Activated naive CD4-positive, alpha-beta T cell treated with anti-CD3 and anti-CD28 coated beads, Interleukin-2, amount 50 U/mL, for 24 hours (primary cell): ENCODE data around the gene PAX4.

ENCODE experiments used
- H3K27ac Mint-ChIP-seq: one replicate; pipeline ENCODE4 v1.8.0; 2021; ENCODE audit warnings: mild to moderate bottlenecking, mixed read lengths
- H3K27me3 Mint-ChIP-seq: one replicate; pipeline ENCODE4 v1.8.0; 2021; ENCODE audit warnings: mixed read lengths
- H3K36me3 Mint-ChIP-seq: one replicate; pipeline ENCODE4 v1.8.0; 2021; ENCODE audit warnings: mixed read lengths
- H3K4me1 Mint-ChIP-seq: one replicate; pipeline ENCODE4 v1.8.0; 2021; ENCODE audit warnings: mixed read lengths
- H3K4me3 Mint-ChIP-seq: one replicate; pipeline ENCODE4 v1.8.0; 2021; ENCODE audit warnings: mild to moderate bottlenecking, mixed read lengths
- H3K9me3 Mint-ChIP-seq: one replicate; pipeline ENCODE4 v1.8.0; 2021; ENCODE audit warnings: mixed read lengths

The PAX4 gene

GRCh38 chr7:127647636-127648035 lies 29.7 kb upstream of the PAX4 start:
- H3K4me1 Mint-ChIP-seq = peaks cover 9% of the 10 kb centered on the region
- H3K4me3 Mint-ChIP-seq = no peak overlapping the region
- H3K36me3 Mint-ChIP-seq = no peaks in the 10 kb centered on the region
- no peaks in the 10 kb centered on the region for H3K27me3 Mint-ChIP-seq
- no peak overlapping the region for H3K27ac Mint-ChIP-seq
- no peaks in the 10 kb centered on the region for H3K9me3 Mint-ChIP-seq

DNA sequence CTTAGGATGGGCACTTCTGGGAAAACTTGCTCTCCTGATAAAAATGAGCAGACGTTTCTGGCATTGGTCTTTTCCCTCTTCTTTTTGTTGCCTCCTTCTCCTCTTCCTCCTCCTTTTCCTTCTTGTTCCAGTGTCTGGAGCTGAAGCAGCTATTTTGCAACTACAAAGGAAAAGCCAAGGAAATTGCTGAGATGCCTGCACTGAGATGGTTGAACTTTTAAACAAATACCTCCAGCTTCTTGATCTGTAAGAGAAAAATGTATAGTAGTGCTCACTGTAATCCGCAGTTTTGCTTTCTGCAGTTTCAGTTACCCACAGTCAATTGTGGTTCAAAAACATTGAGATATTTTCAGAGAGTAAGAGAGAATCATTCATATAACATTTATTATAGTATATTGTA lies 26.5 kb upstream of the PAX4 start:
- Mint-ChIP-seq H3K36me3 (no peaks in the 10 kb centered on the region), H3K4me3 (no peak overlapping the region), H3K4me1 (no peaks in the 10 kb centered on the region), H3K27me3 (no peaks in the 10 kb centered on the region), H3K27ac (no peak overlapping the region), H3K9me3 (no peaks in the 10 kb centered on the region)

GRCh38 chr7:127638197-127638596 lies 20.3 kb upstream of the PAX4 start:
- Mint-ChIP-seq H3K27me3 (peaks cover 4% of the 10 kb centered on the region), H3K9me3 (no peaks in the 10 kb centered on the region), H3K4me3 (no peak overlapping the region), H3K36me3 (no peaks in the 10 kb centered on the region), H3K4me1 (peaks cover 4% of the 10 kb centered on the region), H3K27ac (no peak overlapping the region)

DNA sequence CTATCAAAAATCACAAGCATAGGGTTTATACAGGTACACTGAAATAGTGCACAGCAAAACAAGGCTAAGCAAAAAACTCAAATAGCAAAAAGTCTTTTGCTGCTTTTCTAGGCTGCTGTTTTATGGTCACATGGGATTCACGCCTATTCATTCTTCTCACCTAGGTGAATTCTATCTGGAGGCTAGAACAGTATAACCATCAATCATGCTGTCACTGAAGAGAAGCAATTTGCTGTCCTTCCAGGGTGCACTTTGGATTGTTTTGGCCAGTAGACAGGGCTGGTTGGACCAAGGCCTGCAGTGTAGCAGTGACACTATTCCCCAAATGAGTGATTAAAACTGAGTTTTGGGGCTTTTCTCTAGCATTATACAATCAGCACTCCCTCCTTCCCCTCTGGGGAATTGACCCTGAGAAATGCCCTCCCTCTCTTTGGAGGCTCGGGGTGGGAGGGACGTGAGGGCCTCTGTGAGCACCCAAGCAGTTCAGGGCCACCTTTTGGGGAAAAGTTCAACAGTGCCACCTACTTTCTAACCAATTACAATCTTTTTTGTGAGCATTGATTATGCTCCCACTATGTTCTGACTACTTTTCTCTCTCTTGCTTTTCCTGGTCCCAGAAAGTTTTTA lies 17.8 kb upstream of the PAX4 start:
- Mint-ChIP-seq H3K4me3 (no peak overlapping the region), H3K9me3 (no peaks in the 10 kb centered on the region), H3K36me3 (no peaks in the 10 kb centered on the region), H3K27ac (no peak overlapping the region), H3K4me1 (peaks cover 4% of the 10 kb centered on the region), H3K27me3 (peaks cover 7% of the 10 kb centered on the region)

GRCh38 chr7:127632276-127632910 lies 14.5 kb upstream of the PAX4 start:
- no peak overlapping the region for H3K27ac Mint-ChIP-seq
- H3K4me1 Mint-ChIP-seq = peaks cover 4% of the 10 kb centered on the region
- no peaks in the 10 kb centered on the region for H3K36me3 Mint-ChIP-seq
- H3K27me3 Mint-ChIP-seq = peaks cover 6% of the 10 kb centered on the region
- no peaks in the 10 kb centered on the region for H3K9me3 Mint-ChIP-seq
- no peak overlapping the region for H3K4me3 Mint-ChIP-seq

DNA sequence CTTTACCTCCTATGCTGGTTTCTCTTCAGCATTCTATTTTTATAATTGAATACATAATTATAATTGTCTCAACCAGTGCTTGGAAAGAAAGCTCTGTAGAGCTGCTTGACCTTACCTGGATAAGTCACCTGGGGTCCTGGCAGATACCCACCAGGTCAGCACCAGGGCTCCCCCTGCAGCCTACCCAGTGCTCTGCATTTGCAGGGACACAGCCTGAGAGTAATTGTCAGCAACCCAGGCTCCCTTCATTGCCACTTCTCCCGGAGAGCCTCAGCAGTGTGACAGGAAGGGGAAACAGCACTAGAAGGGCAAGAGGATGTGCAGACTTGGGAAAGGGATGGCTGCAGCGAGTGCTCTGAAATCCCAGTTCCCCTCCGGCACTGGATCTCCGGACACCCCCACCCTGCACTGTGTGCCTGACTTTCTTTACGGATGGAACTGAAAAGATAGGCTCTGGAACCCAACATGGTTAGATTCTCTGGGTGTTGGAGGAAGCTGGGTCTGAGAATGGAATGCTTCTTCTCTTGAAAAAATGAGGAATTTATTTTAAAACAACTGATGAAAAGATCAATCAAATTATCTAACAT lies 11.4 kb upstream of the PAX4 start:
- H3K9me3 Mint-ChIP-seq = no peaks in the 10 kb centered on the region
- no peak overlapping the region for H3K27ac Mint-ChIP-seq
- peaks cover 19% of the 10 kb centered on the region for H3K27me3 Mint-ChIP-seq
- H3K4me3 Mint-ChIP-seq = no peak overlapping the region
- H3K4me1 Mint-ChIP-seq = no peaks in the 10 kb centered on the region
- H3K36me3 Mint-ChIP-seq = no peaks in the 10 kb centered on the region

GRCh38 chr7:127628445-127628844 lies 10.5 kb upstream of the PAX4 start:
- Mint-ChIP-seq H3K4me3 (no peak overlapping the region), H3K4me1 (no peaks in the 10 kb centered on the region), H3K27me3 (peaks cover 21% of the 10 kb centered on the region), H3K9me3 (no peaks in the 10 kb centered on the region), H3K27ac (no peak overlapping the region), H3K36me3 (no peaks in the 10 kb centered on the region)

GRCh38 chr7:127625331-127625730 lies 7.4 kb upstream of the PAX4 start:
- H3K9me3 Mint-ChIP-seq = no peaks in the 10 kb centered on the region
- no peaks in the 10 kb centered on the region for H3K36me3 Mint-ChIP-seq
- H3K4me1 Mint-ChIP-seq = peaks cover 3% of the 10 kb centered on the region
- H3K27me3 Mint-ChIP-seq = peaks cover 33% of the 10 kb centered on the region
- H3K27ac Mint-ChIP-seq = no peak overlapping the region
- H3K4me3 Mint-ChIP-seq = no peak overlapping the region

DNA sequence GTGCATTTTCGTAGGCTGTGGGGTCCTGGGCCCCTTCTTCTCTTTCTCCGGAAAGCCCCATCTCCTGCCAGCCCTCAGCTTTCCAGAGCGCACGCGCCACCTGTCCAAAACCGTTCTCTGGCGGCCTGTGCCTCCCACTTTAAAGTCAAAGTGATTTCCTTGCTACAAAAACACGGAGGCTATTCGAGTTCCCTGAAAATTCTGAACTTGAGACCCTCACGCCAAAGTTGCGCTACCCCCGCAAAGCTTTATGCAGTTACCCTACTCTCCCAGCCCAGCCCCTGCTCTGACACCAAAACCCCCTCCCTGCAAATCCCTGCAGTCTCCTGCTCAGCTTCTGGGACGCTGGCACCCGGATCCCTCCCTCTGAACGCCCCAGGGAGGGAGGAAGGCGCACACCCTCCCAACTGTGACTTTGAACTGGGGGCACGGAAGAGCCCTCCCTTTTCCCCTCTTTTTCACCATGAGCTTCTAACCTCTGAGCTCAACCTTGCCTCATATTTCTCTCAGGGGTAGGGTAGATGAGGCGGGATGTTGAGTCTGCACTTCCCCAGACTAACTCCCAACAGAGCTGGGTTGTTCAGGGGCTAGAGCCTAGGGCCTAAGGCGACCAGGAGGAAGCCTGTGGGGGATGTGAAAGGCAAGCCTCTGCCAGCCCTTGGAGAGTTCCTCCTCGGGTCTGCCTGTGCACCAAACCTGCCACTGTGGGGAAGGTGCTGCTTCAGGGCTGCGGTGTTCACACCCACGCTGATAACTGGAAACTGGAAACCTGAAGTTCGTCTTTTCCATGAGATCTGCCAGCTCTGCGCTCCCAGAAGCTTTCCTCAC lies 2.7 kb upstream of the PAX4 start:
- no peaks in the 10 kb centered on the region for H3K36me3 Mint-ChIP-seq
- H3K27me3 Mint-ChIP-seq = peaks cover 44% of the 10 kb centered on the region
- H3K4me3 Mint-ChIP-seq = no peak overlapping the region
- H3K9me3 Mint-ChIP-seq = no peaks in the 10 kb centered on the region
- peaks cover 3% of the 10 kb centered on the region for H3K4me1 Mint-ChIP-seq
- no peak overlapping the region for H3K27ac Mint-ChIP-seq

GRCh38 chr7:127619681-127620405 lies 1.9 kb upstream of the PAX4 start:
- Mint-ChIP-seq H3K27ac (no peak overlapping the region), H3K4me1 (peaks cover 3% of the 10 kb centered on the region), H3K4me3 (no peak overlapping the region), H3K27me3 (peaks cover 42% of the 10 kb centered on the region), H3K36me3 (no peaks in the 10 kb centered on the region), H3K9me3 (no peaks in the 10 kb centered on the region)

- Mint-ChIP-seq H3K4me1 (peaks cover 3% of the 10 kb centered on the region), H3K27ac (no peak overlapping the region), H3K9me3 (no peaks in the 10 kb centered on the region), H3K27me3 (peaks cover 39% of the 10 kb centered on the region), H3K4me3 (no peak overlapping the region), H3K36me3 (no peaks in the 10 kb centered on the region)
Observed at GRCh38 chr7:127618775-127619174, 833 bp upstream of the PAX4 start.

- H3K36me3 Mint-ChIP-seq = no peaks in the 10 kb centered on the region
- peaks cover 3% of the 10 kb centered on the region for H3K4me1 Mint-ChIP-seq
- H3K4me3 Mint-ChIP-seq = no peak overlapping the region
- no peak overlapping the region for H3K27ac Mint-ChIP-seq
- H3K27me3 Mint-ChIP-seq = peaks cover 35% of the 10 kb centered on the region
- no peaks in the 10 kb centered on the region for H3K9me3 Mint-ChIP-seq
Observed at GRCh38 chr7:127616724-127617123, 1.2 kb downstream of the PAX4 start.

DNA sequence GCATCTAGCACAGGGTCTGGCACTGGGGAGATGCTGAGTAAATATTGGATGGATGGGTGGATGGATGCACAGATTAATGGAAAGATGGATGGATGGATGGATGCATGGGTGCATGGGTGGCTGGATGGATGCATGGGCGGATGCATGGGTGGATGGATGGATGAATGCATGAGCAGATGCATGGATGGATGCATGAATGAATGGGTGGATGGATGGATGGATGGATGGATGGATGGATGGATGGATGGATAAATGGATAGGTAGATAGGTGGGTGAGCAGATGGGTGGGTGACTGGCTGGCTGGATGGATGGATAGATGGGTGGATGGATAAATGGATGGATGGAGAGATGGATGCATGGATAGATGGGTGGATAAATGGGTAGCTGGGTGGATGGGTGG lies 5.7 kb downstream of the PAX4 start:
- H3K4me1 Mint-ChIP-seq = no peaks in the 10 kb centered on the region
- no peaks in the 10 kb centered on the region for H3K9me3 Mint-ChIP-seq
- peaks cover 12% of the 10 kb centered on the region for H3K27me3 Mint-ChIP-seq
- H3K4me3 Mint-ChIP-seq = no peak overlapping the region
- H3K27ac Mint-ChIP-seq = no peak overlapping the region
- no peaks in the 10 kb centered on the region for H3K36me3 Mint-ChIP-seq

- H3K27me3 Mint-ChIP-seq = peaks cover 4% of the 10 kb centered on the region
- no peaks in the 10 kb centered on the region for H3K9me3 Mint-ChIP-seq
- H3K4me1 Mint-ChIP-seq = no peaks in the 10 kb centered on the region
- H3K4me3 Mint-ChIP-seq = no peak overlapping the region
- H3K36me3 Mint-ChIP-seq = no peaks in the 10 kb centered on the region
- H3K27ac Mint-ChIP-seq = no peak overlapping the region
Observed at GRCh38 chr7:127609297-127609696, 8.6 kb downstream of the PAX4 start.

- Mint-ChIP-seq H3K27ac (no peak overlapping the region), H3K9me3 (no peaks in the 10 kb centered on the region), H3K4me3 (no peak overlapping the region), H3K36me3 (no peaks in the 10 kb centered on the region), H3K27me3 (peaks cover 4% of the 10 kb centered on the region), H3K4me1 (no peaks in the 10 kb centered on the region)
Observed at GRCh38 chr7:127608446-127608845, 9.5 kb downstream of the PAX4 start.
